NCI-H146 (cell line): ENCODE measurements around the gene CUX1.

Experiments used
- DNase-seq: peaks from one replicate; lab custom pipeline; 2025; lab: John Stamatoyannopoulos, UW

Gene CUX1

DNA sequence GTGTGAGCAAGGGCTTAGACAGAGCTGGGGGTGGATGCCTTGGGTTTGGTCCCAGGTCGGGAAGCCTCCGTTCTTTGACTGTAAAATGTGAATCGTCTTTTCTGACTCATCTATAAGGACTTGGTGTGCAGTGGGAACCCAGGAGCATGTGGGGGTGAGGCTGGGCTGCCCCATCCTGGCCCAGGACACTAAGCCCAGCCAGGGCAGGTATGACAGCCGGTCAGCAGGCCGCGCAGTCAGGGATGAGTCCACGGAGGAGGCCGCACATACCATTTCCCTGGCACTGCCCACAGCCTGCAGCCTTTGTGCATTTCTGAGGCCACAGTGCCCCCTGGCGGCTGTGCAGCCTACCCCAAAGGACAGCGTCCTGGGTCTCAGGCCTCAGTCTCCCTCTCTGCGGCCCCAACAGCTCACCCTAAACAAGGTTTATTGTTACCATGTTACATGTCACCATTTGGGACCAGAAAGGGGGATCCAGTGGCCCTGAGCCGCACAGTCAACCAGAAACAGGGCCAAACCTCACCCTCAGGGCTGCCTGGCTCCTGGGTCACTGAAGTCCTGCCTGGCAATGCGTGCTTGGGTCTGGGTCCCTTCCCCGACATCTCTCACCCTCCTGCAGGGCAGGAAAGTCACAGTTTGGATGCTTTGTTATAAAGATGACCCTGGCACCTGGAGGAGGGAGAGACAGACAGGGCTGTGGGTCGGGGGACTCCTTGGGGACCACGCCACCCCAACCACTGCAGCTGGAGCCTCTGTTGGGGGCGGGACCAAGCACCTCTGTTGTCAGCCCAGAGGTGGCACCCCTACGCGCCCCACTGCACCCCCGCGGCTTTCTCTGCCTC is 454.9 kb downstream of the CUX1 start:
- DNase-seq = peak; percentile 62

DNA sequence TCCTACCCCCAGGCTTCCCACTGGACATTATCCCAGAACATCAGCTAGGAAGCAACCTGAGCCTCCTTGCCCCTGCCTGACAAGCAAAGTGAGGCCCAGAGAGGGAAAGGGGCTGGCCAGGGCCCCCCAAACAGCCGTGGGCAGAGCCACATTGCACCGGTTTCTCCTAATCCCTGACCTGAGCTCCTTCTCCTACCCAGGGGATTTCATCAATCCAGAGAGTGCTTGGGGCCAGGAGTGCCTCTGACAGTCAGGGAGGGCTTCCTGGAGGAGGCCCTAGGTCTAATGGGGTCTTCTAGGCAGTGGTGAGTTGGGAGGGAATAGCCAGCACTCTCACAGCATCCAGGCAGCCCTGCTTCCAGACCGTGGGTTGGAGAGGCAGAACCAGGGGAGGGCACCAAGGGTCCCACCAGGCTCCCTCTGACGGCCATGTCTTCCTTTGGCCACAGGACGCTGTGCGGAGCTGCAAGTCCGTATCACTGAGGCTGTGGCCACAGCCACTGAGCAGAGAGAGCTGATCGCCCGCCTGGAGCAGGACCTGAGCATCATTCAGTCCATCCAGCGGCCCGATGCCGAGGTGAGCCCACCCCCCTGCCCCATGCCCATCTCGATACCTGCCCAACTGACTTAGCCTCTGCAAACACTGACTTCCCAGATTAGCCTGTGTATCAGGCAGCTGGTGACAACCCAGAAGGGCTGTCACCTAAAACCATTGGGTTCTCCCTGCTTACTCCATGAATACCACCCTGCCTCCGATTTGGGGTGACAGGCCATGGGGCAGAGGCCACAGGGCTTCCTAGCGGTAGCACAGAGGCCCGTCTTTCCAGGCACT is 455.7 kb downstream of the CUX1 start:
- DNase-seq = no peak

DNA sequence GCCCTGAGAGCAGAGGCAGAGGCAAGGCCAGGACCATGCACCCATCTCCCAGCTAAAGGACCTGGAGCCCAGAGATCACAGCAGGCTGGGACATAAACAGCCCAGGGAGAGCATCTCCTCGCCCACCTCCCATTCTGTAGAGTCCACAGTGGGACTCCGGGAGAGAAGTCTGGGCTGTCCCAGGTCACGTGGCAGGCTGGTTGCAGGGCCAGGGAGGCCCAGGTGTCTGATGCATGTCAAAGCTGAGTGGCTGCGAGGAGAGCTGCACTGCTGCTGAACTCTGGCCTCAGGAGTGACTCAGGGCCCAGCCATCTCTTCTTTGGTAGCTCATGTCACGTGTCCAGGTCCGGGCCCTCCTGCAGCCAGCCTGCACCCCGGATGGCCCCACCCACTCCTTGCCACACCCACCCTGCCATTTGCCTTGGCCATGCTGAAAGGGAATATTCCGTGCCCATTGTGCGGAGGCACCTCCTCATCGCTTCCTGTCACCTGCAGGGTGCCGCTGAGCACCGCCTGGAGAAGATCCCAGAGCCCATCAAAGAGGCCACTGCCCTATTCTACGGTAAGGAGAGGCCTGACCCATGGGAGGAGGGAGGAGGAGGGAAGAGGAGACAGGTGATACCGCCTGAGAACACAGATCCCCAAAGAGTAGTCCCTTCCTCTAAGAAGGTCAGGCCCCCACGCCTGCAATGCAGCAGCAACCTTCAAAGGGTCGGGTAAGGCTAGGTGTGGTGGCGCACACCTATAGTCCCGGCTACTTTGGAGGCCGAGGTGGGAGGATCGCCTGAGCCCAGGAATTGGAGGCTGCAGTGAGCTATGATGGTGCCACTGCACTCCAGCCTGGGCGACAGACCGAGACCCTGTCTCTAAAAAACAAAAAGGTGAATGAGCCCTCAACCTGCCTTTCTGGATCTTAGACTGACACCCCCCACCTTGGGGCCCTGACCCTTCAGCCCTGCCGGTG is 456.6 kb downstream of the CUX1 start:
- DNase-seq = no peak

DNA sequence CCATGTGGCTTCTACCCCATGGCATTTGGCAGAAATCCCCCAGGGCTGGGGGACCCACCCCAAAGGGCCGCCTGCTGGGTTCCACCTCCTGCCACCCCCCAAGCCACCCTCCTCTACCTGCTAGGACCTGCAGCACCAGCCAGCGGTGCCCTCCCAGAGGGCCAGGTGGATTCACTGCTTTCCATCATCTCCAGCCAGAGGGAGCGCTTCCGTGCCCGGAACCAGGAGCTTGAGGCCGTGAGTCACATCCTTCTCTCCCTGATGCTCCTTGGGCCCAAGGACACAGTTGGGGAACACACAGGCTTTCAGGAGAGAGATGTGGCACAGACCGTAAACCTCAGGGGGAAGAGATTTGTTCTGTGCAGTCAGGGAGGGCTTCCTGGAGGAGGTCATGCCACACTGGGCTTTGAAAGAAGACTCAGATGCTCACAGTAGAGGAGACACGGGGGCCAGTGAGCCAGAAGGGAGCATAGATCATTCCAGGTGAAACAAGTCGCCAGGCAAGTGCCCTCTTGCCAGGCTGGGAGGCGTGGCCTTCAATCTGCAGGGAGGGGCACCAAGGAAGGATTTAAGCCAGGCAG is 457.8 kb downstream of the CUX1 start:
- DNase-seq = no peak

DNA sequence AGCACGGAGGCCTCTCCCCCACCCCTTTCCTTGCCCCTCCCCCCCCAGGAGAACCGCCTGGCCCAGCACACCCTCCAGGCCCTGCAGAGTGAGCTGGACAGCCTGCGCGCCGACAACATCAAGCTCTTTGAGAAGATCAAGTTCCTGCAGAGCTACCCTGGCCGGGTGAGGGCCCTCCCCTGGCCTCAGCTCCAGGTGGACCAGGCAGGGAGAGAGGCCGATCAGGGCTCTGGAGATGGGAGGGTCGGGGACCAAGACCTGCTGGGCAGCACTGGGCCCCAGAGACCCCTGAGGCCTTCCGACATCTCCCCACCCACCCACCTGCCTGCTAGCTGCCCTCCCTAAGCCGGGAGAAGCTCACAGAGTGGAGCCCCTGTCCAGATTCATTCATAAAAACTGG is 460.5 kb downstream of the CUX1 start:
- no peak for DNase-seq

DNA sequence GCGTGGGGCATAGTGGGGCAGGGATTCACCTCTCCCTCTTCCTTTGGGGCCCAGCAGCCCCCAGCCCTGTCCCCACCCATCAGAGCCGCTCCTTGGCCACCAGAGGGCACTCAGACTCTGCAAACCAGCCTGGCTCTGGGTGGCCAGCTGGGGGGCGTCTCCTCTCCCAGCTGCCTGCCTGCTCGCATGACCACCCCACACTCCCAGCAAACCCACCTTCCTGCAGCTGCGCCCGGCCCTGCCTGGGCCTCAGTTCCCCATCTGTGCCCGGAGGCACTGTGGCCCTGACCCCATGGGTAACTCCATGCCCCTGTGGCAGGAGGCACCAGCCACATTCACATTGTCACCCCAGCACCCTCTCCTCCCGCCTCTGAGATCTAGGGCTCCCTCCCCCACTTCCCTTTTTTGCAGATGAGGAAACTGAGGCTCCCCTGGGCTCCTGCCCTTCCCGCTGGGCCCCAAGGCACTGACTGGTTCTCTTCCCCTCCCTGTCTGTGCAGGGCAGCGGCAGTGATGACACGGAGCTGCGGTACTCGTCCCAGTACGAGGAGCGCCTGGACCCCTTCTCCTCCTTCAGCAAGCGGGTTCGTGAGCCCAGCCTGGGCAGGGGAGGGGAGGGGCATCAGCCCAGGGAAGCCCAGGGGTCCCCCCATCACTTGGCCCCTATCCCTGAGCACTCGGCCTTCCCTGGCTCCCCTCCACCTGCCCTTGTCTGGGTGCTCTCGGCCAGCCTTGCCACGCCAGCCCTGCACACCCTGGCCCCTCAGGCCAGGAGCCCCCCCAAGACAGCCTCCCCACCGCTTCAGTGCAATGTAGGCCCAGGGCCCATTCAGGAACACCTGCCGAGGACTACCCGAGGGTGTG is 462.3 kb downstream of the CUX1 start:
- DNase-seq = peak; percentile 60

DNA sequence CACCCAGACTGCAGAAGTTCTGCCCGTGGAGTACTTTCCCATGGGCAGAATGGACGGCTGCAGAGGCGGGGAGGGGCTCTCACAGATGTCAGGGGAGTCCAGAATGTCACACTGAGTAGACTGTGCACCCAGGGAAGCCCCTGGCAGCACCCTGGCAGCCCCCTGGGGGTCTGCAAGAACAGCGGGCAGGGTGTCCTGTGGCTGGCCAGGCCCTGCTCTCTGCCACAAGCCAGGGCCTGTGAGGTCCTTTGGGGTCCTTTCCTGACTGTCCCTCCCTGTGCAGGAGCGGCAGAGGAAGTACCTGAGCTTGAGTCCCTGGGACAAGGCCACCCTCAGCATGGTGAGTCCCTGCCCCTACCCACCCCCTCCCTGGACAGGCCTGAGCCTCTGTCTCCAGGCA is 463.1 kb downstream of the CUX1 start:
- no peak for DNase-seq

DNA sequence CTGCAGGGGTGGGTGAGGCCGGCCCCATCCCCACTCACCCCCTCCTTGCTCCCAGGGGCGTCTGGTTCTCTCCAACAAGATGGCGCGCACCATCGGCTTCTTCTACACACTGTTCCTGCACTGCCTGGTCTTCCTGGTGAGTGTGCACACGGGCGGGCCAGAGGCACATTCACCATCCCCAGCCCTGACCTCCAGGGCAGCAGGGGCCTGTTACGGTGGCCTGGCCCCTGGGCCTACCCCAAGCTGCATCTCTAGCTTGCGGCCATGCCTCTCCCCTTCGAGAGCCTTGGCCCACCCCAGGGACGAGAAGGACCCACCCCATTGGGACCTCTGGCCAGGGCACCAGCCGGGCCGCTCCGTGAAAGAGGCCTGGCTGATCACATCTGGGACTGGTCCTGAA is 464.4 kb downstream of the CUX1 start:
- no peak for DNase-seq

DNA sequence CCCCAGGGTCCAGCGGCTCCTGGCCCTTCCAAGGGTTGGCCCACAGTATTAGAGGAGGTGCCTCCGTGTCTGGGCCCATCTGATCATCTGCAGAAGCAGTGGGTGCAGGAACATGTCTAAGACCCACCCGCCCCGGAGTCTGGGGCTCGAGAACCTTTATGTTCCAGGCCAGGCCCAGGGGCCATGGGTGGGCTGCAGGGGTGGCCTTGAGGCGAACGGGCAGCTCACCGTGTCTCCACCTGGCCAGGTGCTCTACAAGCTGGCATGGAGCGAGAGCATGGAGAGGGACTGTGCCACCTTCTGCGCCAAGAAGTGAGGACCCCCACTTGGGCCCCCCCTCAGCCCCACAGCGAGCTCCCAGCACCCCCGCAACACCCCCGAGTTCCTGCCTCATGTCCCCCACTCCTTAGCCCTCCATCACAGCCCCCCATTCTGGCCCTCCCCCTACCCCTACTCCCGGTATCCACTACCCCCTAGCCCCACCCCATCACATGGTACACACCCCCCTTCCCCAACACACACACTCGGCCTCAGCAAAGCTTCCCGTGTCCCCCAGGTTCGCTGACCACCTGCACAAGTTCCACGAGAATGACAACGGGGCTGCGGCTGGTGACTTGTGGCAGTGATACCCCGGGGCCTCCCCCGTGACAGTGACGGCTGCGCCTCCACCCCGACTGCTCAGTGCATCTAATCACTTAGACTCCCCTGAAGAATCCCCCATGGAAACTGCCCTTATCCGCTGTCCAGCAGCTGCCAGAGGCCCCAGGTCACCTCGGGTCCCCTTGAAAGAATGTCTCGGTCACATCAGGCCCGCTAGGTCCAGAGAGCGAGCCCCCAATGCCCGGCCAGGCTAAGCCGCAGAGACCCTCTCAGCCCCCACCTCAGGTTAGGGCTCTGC is 465.3 kb downstream of the CUX1 start:
- no peak for DNase-seq

DNA sequence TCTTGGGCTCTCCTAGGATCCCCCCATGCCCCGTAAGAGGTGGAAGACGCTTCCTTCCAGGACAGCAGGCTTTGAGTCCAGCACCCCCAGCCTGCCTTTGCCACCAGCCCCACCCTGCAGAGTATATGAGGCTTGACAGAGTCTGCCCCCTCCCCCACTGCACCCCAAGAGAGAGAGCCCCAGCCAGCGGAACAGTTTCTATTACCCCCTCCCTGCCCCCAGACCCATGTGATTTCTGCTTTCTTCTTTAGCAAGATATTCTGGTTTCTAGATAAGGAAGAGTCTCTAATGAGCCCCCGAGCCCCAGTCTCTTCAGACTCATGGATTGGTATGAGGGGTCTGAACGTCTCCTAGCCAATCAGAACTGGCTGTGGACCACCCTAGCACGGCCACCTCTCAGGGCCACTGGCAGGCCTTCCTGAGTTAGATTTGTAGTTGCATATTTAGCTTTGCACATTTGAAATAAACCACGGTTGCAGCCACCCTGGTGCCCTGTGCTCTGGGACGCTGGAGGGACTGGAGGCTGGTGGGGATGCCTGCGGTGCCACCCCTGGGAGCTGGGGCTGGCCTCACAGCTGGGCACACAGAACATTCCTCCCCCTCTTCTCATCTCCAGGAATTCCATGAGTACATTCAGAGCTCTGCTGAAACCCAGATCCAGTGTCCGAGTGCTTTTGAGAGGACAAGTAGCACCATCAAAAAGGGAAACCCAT is 466.2 kb downstream of the CUX1 start:
- DNase-seq = no peak

DNA sequence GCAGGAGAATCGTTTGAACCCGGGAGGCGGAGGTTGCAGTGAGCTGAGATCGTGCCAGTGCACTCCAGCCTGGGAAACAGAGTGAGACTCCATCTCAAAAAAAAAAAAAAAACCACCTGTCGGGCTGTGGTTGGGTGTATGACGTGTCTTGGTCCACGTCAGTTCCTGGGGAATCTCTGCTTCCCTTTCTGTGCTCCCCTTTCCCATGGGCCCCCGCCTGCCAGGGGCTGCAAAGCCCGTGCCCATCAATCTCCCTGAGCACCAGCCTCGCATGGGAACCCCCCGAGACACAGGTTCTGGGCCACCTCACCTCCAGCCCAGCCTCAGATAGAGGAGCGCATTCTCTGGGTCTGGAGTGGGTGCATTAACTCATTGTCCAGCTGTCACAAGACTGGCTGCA is 467.0 kb downstream of the CUX1 start:
- DNase-seq = no peak

DNA sequence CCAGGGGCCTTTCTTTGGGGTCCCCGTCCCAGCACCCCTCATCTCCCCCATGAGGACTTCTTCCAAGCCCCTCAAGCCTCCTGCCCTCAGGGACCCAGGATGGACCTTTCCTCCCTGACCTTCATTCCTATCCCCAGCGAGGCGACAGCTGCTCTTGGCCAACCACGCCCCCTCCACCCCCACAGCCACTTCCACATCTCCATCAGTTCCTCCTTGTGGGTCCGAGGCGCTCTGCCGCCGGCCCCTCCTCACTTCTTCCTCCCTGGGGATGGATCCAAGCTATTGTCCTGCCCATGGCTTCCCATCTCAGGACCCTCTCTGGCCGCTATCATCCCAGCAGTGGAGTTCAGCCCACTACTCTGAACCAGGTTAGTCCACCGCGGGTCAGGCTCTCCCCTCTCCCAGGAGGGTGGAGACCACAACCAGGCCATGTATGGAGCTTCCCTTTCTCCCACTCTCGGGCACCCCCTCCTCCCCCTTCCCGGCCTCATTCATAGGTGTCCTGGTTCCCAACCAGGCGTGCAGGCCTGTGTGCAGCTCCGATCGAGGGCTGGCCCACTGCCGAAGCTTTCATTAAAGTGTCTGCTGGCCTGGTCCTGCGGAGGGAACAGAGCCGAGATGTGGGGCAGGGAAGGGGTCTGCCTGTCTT is 467.6 kb downstream of the CUX1 start:
- DNase-seq = no peak

DNA sequence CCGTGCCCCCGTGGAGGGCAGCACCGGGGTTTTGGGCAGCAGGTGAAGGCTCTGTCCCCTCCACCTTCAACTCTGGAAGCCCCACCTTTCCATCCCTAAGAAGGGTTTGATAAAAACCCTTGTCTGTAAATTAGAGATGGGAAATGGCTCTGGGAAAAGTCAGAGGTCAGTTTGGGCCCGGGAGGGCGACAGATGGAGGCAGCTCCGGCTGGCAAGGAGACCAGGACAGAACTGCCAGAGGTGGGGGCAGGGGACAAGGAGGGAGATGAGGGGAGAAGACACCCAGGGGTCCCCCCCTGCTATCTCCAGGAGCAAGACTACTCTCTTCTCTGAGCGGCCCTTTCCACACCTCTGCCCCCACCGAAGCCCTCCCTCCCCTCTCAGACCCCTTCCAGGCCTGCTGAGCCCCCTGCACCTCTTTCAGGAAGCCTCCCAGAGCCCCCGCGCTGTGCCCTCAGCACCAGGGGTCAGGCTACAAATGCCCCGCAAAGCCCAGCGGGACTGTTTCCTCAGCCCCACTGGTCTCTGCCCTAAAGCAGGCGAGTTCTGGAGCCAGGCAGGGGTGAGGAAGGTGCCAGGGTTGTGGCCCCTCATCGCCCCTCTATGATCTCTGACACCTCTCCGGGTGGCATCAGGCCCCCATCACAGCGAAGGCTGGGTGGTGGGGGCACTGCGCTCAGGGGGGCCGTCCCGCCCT is 468.3 kb downstream of the CUX1 start:
- no peak for DNase-seq

DNA sequence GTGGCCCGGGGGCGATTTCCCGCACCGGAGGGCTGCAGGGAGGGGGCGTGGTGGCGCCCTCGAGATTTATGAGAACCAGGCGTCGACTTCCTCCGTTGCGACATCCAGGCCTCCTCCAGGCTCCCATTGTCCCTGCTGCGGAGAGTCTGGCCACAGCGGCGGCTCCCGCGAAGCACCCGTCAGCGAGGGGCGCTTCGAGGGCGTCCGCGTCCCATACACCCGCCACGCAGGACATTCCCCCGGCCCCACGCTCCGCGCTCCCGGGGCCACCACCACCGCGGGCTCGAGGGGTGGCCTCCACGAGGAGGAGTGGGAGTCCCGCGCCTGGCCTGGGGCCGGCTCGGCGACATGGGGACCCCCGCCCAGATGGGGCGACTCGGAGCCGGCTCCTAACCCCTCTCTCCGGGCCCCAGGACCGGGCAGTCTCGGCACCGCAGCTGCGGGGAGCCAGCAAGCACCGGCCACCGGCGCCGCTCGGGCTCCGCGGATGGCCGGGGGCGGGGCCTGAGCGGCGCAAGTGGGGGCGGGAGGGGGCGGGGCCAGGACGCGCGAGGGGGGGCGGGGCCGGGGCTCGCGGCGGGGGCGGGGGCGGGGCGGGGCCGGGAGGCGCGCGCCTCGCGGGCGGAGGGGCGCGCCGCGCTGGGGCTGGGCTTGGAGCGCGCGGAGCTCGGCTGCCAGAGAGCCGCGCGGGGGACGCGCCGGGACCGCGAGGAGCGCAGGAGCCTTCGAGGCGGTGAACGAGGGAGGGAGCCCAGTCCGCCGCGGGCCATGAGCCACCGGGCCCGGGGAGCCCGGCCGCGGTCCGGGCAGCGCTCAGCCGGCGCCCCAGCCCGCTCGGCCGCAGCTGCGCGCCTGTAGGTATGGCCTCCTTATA is 469.0 kb downstream of the CUX1 start, which contains the start of gene SH2B2:
SH2B2 (plus strand) TSS at position 632 of the 874 bp plus-strand sequence. CDS start 13,683 bp downstream, outside the sequence.
- DNase-seq = peak; percentile 63

DNA sequence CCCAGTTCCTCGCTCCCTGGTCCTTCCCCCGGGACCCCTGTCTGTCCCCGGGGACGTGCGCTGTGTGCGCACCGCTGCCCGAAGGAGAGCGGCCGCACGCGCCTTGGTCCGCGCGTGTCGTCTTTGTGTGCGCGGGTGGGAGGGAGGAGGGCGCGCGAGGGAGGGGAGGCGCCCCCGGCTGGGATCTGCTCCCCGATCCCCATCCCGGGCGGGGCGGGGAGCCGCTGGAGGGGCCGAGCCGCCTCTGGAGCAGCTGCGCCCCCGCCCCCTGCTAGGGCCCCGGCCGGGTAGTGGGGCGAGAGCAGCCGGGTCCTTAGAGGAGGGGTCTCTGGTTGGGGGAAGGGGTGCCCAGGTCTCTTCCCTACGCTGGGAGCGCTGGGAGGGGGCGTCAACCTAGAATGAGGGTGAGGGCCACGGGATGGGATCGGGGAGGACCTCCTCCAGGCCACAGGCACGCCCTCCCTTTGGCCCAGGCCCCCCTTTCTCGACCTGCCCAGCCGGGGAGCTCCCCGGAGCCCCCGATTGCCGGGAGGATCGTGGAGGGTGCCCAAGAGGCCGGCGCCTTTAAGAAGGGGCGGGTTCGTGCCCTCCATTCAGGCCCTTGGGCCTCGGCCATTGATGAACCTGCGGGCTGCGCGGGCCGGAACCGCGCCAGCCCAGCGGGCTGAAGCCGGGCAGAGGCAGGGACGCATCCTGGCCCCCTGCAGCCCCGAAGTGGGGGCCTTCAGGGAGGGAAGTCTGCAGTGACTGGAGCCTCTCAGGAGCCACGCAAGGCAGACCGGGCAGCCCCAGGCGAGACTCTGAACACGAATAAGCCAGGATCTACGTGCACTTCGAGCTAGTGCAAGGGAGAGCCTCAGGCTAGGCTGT is 469.9 kb downstream of the CUX1 start:
- peak; percentile 56 for DNase-seq

DNA sequence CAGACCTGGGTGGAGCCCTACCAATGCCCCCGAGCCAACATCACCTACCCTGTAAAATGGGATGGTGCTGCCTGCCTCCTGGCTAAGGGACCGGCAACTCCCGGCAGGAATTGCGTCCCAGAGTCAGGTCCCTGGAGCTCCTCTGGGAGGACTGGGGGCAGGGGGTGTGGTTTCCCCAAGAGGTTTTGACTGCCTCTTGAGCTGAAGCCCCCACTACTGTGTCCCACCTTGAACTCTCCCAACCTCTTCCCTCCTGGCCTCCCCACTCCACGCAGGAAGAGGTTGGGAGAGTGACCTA is 470.5 kb downstream of the CUX1 start:
- DNase-seq = no peak
